ENCODE data around the gene CTNNBL1.
A peak's percentile ranks its signal among the peaks of the same experiment; 100 is the strongest.

The CTNNBL1 gene

GRCh38 chr20:37773291-37773826, 79.5 kb downstream of the CTNNBL1 start:
- TF ChIP-seq CTCF (IDR thresholded peaks at IDR 0.05; ENCODE audit: low read depth, low read length, missing control alignments), result no peak
- no peak overlapping the region for H3K4me3 ChIP-seq (replicated peaks; ENCODE audit: low read depth, low read length)
- no peak for DNase-seq (ENCODE audit: extremely low read depth, low read depth)

GRCh38 chr20:37774156-37774555, 80.3 kb downstream of the CTNNBL1 start:
- no peak overlapping the region for H3K4me3 ChIP-seq (replicated peaks; ENCODE audit: low read depth, low read length)
- DNase-seq (ENCODE audit: extremely low read depth, low read depth), result no peak
- TF ChIP-seq CTCF (IDR thresholded peaks at IDR 0.05; ENCODE audit: low read depth, low read length, missing control alignments), result no peak

- peak; percentile 3 for DNase-seq (ENCODE audit: extremely low read depth, low read depth)
- TF ChIP-seq CTCF (IDR thresholded peaks at IDR 0.05; ENCODE audit: low read depth, low read length, missing control alignments), result no peak
- no peak overlapping the region for H3K4me3 ChIP-seq (replicated peaks; ENCODE audit: low read depth, low read length)
These were observed 81.4 kb downstream of the CTNNBL1 start for GRCh38 chr20:37775200-37775599.

- no peak for TF ChIP-seq CTCF (IDR thresholded peaks at IDR 0.05; ENCODE audit: low read depth, low read length, missing control alignments)
- no peak for DNase-seq (ENCODE audit: extremely low read depth, low read depth)
These were observed 82.2 kb downstream of the CTNNBL1 start for GRCh38 chr20:37776049-37776448.

GRCh38 chr20:37776526-37776925, 82.7 kb downstream of the CTNNBL1 start:
- DNase-seq (ENCODE audit: extremely low read depth, low read depth), result no peak

More at GRCh38 chr20:37776049-37776448, 82.2 kb downstream of the CTNNBL1 start:
- H3K4me3 ChIP-seq (replicated peaks; ENCODE audit: low read depth, low read length), result no peak overlapping the region

GRCh38 chr20:37777012-37777950, 83.5 kb downstream of the CTNNBL1 start:
- H3K4me3 ChIP-seq (replicated peaks; ENCODE audit: low read depth, low read length), result no peak overlapping the region
- TF ChIP-seq CTCF (IDR thresholded peaks at IDR 0.05; ENCODE audit: low read depth, low read length, missing control alignments), result no peak
- DNase-seq (ENCODE audit: extremely low read depth, low read depth), result peak; percentile 5

More at GRCh38 chr20:37776526-37776925, 82.7 kb downstream of the CTNNBL1 start:
- H3K4me3 ChIP-seq (replicated peaks; ENCODE audit: low read depth, low read length), result no peak overlapping the region
- TF ChIP-seq CTCF (IDR thresholded peaks at IDR 0.05; ENCODE audit: low read depth, low read length, missing control alignments), result no peak
